ENCODE measurements around the gene TMEM79. TPM values are rescaled to one million over a fixed set of nuclear protein-coding genes. Genes with fewer than 3 reads are reported as not detected.

The TMEM79 gene
- total and polyA plus RNA-seq, 8 donors = 0.51 to 3.7 (median 1.3) TPM

- H3K27me3 ChIP-seq = no peaks in the 10 kb centered on the region
- H3K9me3 ChIP-seq = no peaks in the 10 kb centered on the region
- H3K4me3 ChIP-seq = peak overlapping the region; percentile 69 to 95 (median 90)
- FAIRE-seq = no peak
- no peak for TF ChIP-seq CTCF (IDR thresholded peaks at IDR 0.05)
- H3K36me3 ChIP-seq = peaks cover 0 to 10% (median 5%) of the 10 kb centered on the region in 3 donors
- intact Hi-C loops (cut with DNase I) = no loop called here
- peak overlapping the region; percentile 25 to 86 (median 71) for H3K27ac ChIP-seq
- DNase-seq = peak in 3 of 6 donors; percentile 19 to 39 (median 33)
- ATAC-seq = peak; percentile 56 to 63 (median 61)
- WGBS, 2 donors = 8% methylated on average over 22 of the region's 22 CpGs
- peaks cover 6 to 16% (median 8%) of the 10 kb centered on the region in 3 donors for H3K4me1 ChIP-seq
Observed at GRCh38 chr1:156281693-156282478, 2.2 kb upstream of the TMEM79 start.

GRCh38 chr1:156282479-156283222 lies 1.5 kb upstream of the TMEM79 start, which contains the start of gene SMG5:
Gene SMG5 (minus strand): TSS chr1:156282825. CDS start chr1:156282680, 145 bp downstream.
- Histone ChIP-seq H3K27ac (peak within 1 kb of the TSS; percentile 25 to 86 (median 71)), H3K9me3 (no peaks in the 10 kb centered on the region), H3K27me3 (no peaks in the 10 kb centered on the region), H3K36me3 (peaks cover 0 to 6% (median 0%) of the 10 kb centered on the region in 3 donors), H3K4me3 (peak within 1 kb of the TSS; percentile 69 to 95 (median 90)), H3K4me1 (peaks cover 6 to 16% (median 8%) of the 10 kb centered on the region in 3 donors)
- WGBS, 2 donors = 0 to 1% methylated on average over 50 of the region's 50 CpGs
- DNase-seq (peak; percentile 94 to 98 (median 98)), ATAC-seq (peak; percentile 94 to 98 (median 96)), FAIRE-seq (peak; percentile 56)
- no peak for TF ChIP-seq CTCF (IDR thresholded peaks at IDR 0.05)
- intact Hi-C loops (cut with DNase I) = no loop called here

- 73 to 81% methylated on average over 1 of the region's 1 CpG for WGBS, 2 donors
- H3K27me3 ChIP-seq = no peaks in the 10 kb centered on the region
- TF ChIP-seq CTCF (IDR thresholded peaks at IDR 0.05) = no peak
- H3K4me1 ChIP-seq = peaks cover 6 to 16% (median 8%) of the 10 kb centered on the region in 3 donors
- H3K27ac ChIP-seq = peak overlapping the region in 2 of 4 donors; percentile 62 to 80
- FAIRE-seq (no peak), ATAC-seq (no peak), DNase-seq (no peak)
- intact Hi-C loops (cut with DNase I) = no loop called here
- peak overlapping the region; percentile 69 to 95 (median 90) for H3K4me3 ChIP-seq
- peaks cover 0 to 4% (median 0%) of the 10 kb centered on the region in 3 donors for H3K36me3 ChIP-seq
- H3K9me3 ChIP-seq = no peaks in the 10 kb centered on the region
Observed at GRCh38 chr1:156283521-156283920, 604 bp upstream of the TMEM79 start.

- intact Hi-C loops (cut with DNase I) = no loop called here
- Histone ChIP-seq H3K27me3 (no peaks in the 10 kb centered on the region), H3K4me3 (no peak overlapping the region), H3K36me3 (no peaks in the 10 kb centered on the region), H3K27ac (no peak overlapping the region), H3K4me1 (peaks cover 6 to 16% (median 8%) of the 10 kb centered on the region in 3 donors), H3K9me3 (no peaks in the 10 kb centered on the region)
- 75 to 76% methylated on average over 4 of the region's 4 CpGs for WGBS, 2 donors
- no peak for FAIRE-seq
- TF ChIP-seq CTCF (IDR thresholded peaks at IDR 0.05) = no peak
- no peak for DNase-seq
- no peak for ATAC-seq
Observed at GRCh38 chr1:156284757-156285156, 632 bp downstream of the TMEM79 start.

Data from pancreas (tissue), 10 donors.